NCI-H2081 treated with DMSO at 0.1 percent for 48 hours (cell line): ENCODE data around the gene IDH3A.
"Not testable (repeated sequence)": the region's sequence is repeated elsewhere in the genome, so short reads cannot be mapped to it uniquely, and the experiment has no call there.

ENCODE experiments used
- DNase-seq: peaks from one replicate; lab custom pipeline; 2025; lab: John Stamatoyannopoulos, UW

Gene IDH3A

GRCh38 chr15:78129751-78130287 is 19.3 kb upstream of the IDH3A start:
- no peak for DNase-seq

GRCh38 chr15:78130466-78131294 is 18.5 kb upstream of the IDH3A start:
- no peak for DNase-seq

GRCh38 chr15:78131295-78132061 is 17.7 kb upstream of the IDH3A start, which contains the start of gene CIB2:
TSS of gene CIB2 (minus strand) at chr15:78131445. CDS start at chr15:78131215, 230 bp downstream.
- DNase-seq, result no peak

DNA sequence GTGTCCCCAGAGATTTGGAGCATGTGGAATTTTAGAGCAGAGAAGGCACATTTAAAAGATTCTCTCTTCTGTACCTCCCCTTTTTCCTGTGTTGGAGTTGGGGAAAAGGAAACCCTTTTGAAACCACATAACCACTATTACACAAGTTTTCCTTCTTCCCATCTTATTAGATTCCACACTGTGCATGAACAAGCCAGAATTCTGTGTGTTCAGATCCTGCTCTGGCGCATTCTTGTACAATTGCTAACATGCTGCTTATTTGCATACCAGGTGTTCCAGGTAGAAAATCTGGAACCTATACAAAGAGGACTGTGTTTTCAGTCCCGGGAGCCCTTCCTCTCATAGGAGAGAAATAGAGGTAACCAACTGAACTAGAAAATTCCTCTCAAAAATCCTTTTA is 15.4 kb upstream of the IDH3A start:
- DNase-seq, result no peak

- no peak for DNase-seq
Measured at GRCh38 chr15:78139578-78139977, 9.6 kb upstream of the IDH3A start.

- no peak for DNase-seq
Measured at GRCh38 chr15:78140292-78140691, 8.9 kb upstream of the IDH3A start.

- no peak for DNase-seq
Measured at GRCh38 chr15:78142332-78142731, 6.8 kb upstream of the IDH3A start.

DNA sequence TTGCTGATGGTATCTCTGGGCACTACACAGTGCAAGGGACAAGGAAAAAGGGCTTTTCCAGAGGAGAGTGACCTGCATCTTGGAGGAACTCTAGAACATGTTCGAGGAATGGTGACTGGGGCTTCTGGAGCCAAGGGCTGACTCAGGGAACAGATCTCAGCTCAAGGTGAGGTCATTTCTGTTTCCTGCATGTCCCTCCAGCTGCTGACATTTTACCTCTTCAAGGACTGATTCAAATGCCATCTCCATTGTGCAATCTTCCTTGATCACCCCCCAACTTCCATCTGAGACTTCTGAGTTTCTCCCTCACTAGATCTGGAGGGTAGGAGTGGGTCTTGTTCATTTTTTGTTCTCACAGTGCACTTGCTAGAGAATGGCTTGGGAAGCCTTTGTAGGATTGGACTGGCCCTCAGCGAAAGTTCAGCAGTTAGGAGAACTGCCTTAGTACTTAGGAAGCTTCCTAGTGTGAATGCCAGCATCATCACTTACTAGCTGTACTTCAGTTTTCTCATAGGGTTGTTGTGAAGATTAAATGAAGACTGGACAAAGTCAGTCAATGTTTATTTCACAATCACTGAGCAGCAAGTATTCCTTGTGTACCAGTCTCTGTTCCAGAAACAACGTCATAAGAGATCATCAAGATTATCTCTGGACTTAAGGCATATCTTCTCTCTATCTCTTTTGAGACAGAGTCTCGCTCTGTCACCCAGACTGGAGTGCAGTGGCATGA is 2.6 kb upstream of the IDH3A start:
- DNase-seq, result no peak

DNA sequence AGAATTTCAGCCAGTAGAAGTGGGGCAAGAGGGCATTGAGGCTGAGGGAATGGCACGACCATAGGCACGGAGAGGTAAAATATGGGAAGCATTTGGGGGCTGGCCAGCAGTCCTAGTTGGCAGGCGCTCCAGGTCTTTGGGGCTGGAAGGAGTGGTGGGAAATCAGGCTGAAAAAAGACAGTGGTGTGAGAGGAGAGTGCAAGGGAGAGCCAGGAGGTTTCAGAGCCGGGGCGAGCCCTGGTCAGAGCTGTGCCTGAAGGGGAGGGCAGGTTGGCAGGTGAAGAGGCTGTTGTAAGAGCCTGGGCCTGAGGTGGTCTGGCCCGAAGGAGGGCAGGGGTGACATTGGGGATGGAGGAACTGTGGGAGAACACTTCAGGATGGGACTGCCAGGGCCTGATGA is 1.6 kb upstream of the IDH3A start:
- DNase-seq, result no peak

- DNase-seq, result no peak
Measured at GRCh38 chr15:78148392-78149067, 632 bp upstream of the IDH3A start.

DNA sequence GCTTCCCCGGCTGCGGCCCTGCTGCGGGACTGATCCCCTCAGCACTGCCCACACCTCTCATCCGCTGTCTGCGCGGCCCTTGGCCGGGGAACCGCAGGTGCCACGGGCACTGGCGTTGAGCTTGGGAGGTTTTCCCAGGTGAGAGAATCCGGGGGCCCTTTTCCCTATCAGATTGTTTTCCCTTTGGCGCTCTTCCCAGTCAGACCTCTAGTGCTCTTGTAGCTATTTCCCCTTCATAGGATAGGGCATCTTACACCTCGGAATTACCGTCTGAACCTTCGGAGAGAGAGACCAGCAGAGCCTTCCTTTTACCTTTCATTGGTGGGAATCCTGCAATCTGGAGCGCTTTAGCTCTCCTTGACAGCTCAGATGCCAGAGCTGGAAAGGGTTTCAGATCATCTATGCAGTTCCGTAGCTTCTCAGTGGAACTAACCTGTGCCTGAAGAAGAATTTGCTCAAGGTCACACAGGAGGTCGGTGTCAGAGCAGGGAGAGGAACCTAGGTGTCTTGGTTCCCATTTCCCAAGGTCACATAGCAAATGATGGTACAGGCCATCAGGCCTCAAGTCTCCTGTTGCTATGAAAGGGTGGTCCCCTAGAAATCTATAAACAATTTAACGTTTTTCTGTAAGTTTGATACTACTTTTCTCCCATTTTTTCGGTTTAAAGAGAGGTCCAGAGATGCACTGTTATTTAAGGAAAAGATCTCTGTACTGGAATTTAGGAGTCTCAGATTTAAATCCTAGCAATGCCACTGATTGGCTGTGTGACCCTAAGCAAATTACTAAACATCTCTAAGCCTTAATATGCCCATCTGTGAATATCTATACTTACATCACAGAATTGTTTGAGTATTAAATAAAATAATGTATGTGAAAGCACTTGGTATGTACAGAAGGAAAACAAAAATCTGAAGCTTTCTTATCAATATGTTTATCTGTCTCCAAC is 916 bp downstream of the IDH3A start:
- no peak for DNase-seq

DNA sequence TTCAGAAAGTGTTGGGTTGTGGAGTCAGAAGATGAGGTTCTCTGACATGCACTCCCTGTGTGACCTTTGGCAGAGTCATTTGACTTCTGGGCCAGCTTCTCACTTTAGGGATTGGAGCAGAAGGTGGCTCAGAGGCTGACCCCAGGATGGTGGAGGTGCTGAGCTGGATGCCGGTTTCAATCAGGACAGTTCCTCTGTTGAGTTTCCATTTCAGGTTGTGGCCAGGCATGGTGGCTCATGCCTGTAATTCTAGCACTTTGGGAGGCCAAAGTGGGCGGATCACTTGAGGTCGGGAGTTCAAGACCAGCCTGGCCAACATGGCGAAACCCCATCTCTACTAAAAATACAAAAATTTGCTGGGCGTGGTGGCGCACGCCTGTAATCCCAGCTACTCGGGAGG is 1.9 kb downstream of the IDH3A start:
- DNase-seq, result not testable (repeated sequence)

DNA sequence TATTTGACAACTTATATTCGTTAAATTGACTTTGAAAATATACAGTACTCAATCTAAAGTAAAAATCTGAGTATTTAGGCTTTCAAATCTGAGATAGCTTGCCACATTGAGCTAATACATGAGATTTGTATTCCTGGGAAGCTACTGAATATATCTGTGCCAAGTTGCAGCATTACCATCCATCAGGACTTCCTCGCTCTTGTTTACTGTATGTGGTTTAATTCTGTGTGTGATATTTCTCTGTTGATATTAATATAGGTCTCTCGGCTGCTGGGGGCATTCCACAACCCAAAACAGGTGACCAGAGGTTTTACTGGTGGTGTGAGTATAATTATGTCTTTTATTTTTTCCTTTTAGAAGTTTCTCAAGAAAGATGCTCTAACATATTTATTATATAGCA is 5.8 kb downstream of the IDH3A start:
- DNase-seq, result no peak

DNA sequence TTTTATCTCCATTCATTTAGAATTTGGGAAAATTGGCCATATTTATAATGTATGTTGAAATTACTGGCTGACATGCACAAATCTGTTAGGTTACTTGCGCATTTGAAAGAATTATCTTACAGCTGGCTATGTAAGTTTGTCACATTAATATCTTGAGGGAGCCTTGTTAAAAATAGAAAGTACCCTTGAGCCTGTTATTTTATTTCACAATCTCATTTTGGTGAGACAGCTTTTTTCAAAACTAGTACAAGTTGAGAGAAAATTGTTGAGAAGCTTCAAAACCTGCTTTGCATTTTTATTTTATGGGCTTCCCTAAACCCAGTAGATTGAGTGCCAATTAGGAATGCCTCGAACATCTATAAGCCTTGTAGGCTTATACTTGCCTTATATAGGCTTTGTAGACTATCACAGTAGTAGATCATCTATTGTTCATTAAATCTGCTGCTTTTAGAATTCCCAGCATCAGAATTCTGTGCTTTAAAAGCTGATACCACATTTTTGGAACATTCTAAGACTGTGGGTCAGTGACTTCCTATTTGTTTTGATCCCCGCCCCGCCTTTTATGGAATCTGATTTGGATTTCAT is 6.3 kb downstream of the IDH3A start:
- no peak for DNase-seq

- no peak for DNase-seq
Measured at GRCh38 chr15:78156653-78157052, 7.5 kb downstream of the IDH3A start.

- DNase-seq, result no peak
Measured at GRCh38 chr15:78157203-78157602, 8.0 kb downstream of the IDH3A start.

DNA sequence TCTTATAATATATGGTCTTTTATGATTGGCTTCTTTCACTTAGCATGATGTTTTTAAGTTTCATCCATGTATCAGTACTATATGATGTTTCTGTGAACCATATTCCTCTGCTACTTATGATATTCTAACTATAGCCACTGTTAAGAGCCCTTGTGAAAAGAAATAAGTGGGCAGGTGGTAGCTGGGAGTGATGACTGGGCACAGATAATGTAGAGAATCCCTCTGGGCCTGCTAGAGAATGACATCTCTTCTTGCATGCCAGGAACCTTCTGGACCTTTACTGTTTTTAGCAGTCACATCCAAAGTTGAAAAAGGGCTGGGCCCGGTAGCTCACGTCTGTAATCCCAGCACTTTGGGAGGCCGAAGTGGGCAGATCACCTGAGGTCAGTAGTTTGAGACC is 10.2 kb downstream of the IDH3A start:
- no peak for DNase-seq

GRCh38 chr15:78162038-78162437 is 12.9 kb downstream of the IDH3A start:
- no peak for DNase-seq

DNA sequence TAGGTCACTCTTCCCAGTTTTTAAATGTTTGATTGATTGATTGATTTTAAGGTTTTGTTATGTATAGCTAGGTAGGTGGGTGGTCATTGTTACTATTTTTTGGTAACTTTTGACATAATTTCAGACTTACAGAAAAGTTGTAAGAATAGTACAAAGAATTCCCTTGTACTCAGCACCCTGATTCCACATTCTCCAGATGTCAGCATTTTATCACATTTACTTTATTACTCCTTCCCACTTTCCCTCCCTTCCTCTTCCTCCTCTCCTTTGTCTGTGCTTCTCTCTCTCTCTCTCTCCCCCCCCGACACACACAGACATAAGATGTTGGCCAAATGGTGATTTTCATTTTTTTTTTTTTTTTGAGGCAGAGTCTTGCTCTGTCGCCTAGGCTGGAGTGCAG is 14.8 kb downstream of the IDH3A start:
- DNase-seq, result no peak

DNA sequence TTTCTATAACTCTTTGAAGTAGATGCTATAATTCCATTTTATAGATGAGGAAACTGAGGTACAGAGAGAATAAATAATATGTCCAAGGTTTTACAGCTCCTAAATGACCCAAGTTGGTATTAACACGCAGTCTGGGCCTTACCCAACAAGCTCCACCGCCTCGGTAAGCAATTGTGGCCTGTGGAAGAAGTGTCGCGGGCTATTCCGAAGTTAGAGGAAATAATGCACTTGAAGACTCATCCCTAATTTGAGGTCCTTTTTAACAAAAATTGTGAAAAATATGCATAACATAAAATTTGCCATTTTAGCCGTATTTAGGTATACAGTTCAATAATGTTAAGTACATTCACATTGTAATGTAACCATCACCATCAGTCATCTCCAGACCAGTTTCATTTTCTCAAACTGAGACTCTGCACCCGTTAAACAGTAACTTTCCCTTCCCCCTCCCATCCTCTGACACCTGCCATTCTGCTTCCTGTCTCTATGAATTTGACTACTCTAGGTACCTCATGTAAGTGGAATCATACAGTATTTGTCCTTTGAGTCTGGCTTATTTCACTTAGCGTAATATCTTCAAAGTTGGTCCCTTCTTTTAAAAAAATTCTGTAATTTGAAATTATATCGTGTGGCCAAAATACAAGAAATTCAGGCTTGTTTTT is 18.2 kb downstream of the IDH3A start:
- no peak for DNase-seq
